Thyroid gland (tissue), 4 donors: ENCODE measurements around the gene HLA-E. TPM values are rescaled to one million over a fixed set of nuclear protein-coding genes. Genes with fewer than 3 reads are reported as not detected.

Experiments used
- DNase-seq, 2 donors: peaks; one replicate each; pipeline ENCODE4 v3.0.0-alpha.2; 2019
- H3K27ac ChIP-seq, 3 donors: fragments of 200-600 bp; sonication (generic); 1 replicate in 2 of 3; 2 replicates in 1 of 3; pipeline ENCODE4 v1.5.1; 2016 to 2019; ENCODE audit warnings: mild to moderate bottlenecking in 1 of 3, moderate library complexity in 1 of 3
- H3K27me3 ChIP-seq: fragments of 200-600 bp; sonication (generic); one replicate; pipeline ENCODE4 v1.5.1; 2019
- H3K36me3 ChIP-seq, 2 donors: fragments of 200-600 bp; sonication (generic); one replicate each; pipeline ENCODE4 v1.5.1; 2016 to 2019
- H3K4me1 ChIP-seq, 2 donors: fragments of 200-600 bp; sonication (generic); one replicate each; pipeline ENCODE4 v1.5.1; 2017 to 2019
- H3K4me3 ChIP-seq, 3 donors: fragments of 200-600 bp; sonication (generic); replicated peaks in 1 of 3; 1 replicate in 2 of 3; 2 replicates in 1 of 3; pipeline ENCODE4 v1.5.1; 2016; ENCODE audit warnings: mild to moderate bottlenecking in 1 of 3
- H3K9me3 ChIP-seq: fragments of 200-600 bp; sonication (generic); one replicate; pipeline ENCODE4 v1.5.1; 2017
- POLR2A ChIP-seq, 2 donors: fragments of 450-650 bp; IDR thresholded peaks; one replicate each; pipeline ENCODE4 v1.6.1; 2017; ENCODE audit warnings: antibody characterized with exemption in 2 of 2, mild to moderate bottlenecking in 2 of 2, moderate library complexity in 1 of 2
- WGBS, 2 donors: methylation state at CpG; one replicate each; pipeline ENCODE4 v1.1.5; 2017; 5-methylcytosine and 5-hydroxymethylcytosine counted together
- intact Hi-C: fragments of 100-400 bp; cut with DNase I; formaldehyde crosslinking; loops from one replicate; pipeline ENCODE4 v1.15.1; 2023
- total RNA-seq, 4 donors: library from RNA; depleted of rRNA; stranded (reverse); fragments of >200 nt; gene quantifications; one replicate each; pipeline ENCODE4 v1.2.3, GENCODE V29; 2016
- TF ChIP-seq, protein P1 (sequence below), 6 experiments: fragments of 200-600 bp in 3 of 6; fragments of 450-650 bp in 3 of 6; sonication (generic) in 3 of 6; IDR thresholded peaks; one replicate each; pipeline ENCODE4 v1.5.1; 2016 to 2019; ENCODE audit warnings: antibody characterized with exemption in 6 of 6, mild to moderate bottlenecking in 2 of 6, inconsistent platforms in 1 of 6, moderate library complexity in 1 of 6

HLA-E gene
- total RNA-seq, 4 donors from 2014 or later = 382 to 717 (median 457) TPM

GRCh38 chr6:30542915-30543314 lies 53.6 kb downstream of the HLA-E start:
- Histone ChIP-seq H3K27me3 (no peaks in the 10 kb centered on the region), H3K4me1 (peaks cover 5 to 8% of the 10 kb centered on the region in 2 donors), H3K4me3 (no peak overlapping the region), H3K27ac (peak overlapping the region in 2 of 3 donors; percentile 33 to 35), H3K9me3 (no peaks in the 10 kb centered on the region), H3K36me3 (peaks cover 17 to 22% of the 10 kb centered on the region in 2 donors)
- intact Hi-C loops = no loop called here
- WGBS, 2 donors = 68 to 72% methylated on average over 1 of the region's 1 CpG
- no peak for TF ChIP-seq POLR2A (IDR thresholded peaks at IDR 0.05)
- TF ChIP-seq, protein P1, sequence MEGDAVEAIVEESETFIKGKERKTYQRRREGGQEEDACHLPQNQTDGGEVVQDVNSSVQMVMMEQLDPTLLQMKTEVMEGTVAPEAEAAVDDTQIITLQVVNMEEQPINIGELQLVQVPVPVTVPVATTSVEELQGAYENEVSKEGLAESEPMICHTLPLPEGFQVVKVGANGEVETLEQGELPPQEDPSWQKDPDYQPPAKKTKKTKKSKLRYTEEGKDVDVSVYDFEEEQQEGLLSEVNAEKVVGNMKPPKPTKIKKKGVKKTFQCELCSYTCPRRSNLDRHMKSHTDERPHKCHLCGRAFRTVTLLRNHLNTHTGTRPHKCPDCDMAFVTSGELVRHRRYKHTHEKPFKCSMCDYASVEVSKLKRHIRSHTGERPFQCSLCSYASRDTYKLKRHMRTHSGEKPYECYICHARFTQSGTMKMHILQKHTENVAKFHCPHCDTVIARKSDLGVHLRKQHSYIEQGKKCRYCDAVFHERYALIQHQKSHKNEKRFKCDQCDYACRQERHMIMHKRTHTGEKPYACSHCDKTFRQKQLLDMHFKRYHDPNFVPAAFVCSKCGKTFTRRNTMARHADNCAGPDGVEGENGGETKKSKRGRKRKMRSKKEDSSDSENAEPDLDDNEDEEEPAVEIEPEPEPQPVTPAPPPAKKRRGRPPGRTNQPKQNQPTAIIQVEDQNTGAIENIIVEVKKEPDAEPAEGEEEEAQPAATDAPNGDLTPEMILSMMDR (IDR thresholded peaks at IDR 0.05) = no peak
- DNase-seq = no peak

Other genes with a start within 250 kb of the HLA-E start
- 10 to 100 TPM; 23.5 to 28.5 (median 25.8) TPM for gene TRIM39, start 162.6 kb upstream of the HLA-E start, total RNA-seq
- gene RPP21, start 144.4 kb upstream of the HLA-E start, total RNA-seq = 10 to 100 TPM; 27.2 to 88.7 (median 60.8) TPM
- 10 to 100 TPM; 33.9 to 77.7 (median 37.7) TPM for gene GNL1, start 67.0 kb downstream of the HLA-E start, total RNA-seq
- gene PRR3, start 67.8 kb downstream of the HLA-E start, total RNA-seq = 10 to 100 TPM in 2 of 4 donors, 1 to 10 TPM in 2; 7.4 to 18.0 (median 12.2) TPM
- gene ABCF1, start 81.9 kb downstream of the HLA-E start, total RNA-seq = 10 to 100 TPM; 41.4 to 47.1 (median 43.5) TPM
- 10 to 100 TPM; 49.1 to 72.2 (median 57.0) TPM for gene PPP1R10, start 127.7 kb downstream of the HLA-E start, total RNA-seq
- 10 to 100 TPM; 47.0 to 82.5 (median 64.6) TPM for gene MRPS18B, start 128.3 kb downstream of the HLA-E start, total RNA-seq
- gene ATAT1, start 137.4 kb downstream of the HLA-E start, total RNA-seq = 1 to 10 TPM; 3.8 to 7.6 (median 6.1) TPM
- gene C6orf136, start 157.6 kb downstream of the HLA-E start, total RNA-seq = 10 to 100 TPM; 13.4 to 31.7 (median 23.8) TPM
- gene DHX16, start 183.5 kb downstream of the HLA-E start, total RNA-seq = 10 to 100 TPM; 25.6 to 38.8 (median 28.2) TPM
- gene PPP1R18, start 197.1 kb downstream of the HLA-E start, total RNA-seq = 10 to 100 TPM; 14.2 to 35.1 (median 15.2) TPM
- 1 to 10 TPM; 3.5 to 8.3 (median 5.7) TPM for gene NRM, start 201.5 kb downstream of the HLA-E start, total RNA-seq
- gene MDC1, start 227.8 kb downstream of the HLA-E start, total RNA-seq = 10 to 100 TPM; 15.3 to 27.2 (median 20.2) TPM
- gene TUBB, start 230.8 kb downstream of the HLA-E start, total RNA-seq = 100 to 1,000 TPM; 162 to 441 (median 269) TPM